Activated naive CD4-positive, alpha-beta T cell treated with anti-CD3 and anti-CD28 coated beads, Interleukin-2, amount 50 U/mL, for 24 hours (primary cell): ENCODE results near the gene MCTP1.
"Not testable (repeated sequence)": the region's sequence is repeated elsewhere in the genome, so short reads cannot be mapped to it uniquely, and the experiment has no call there.

Experiments used
- H3K27ac Mint-ChIP-seq: one replicate; pipeline ENCODE4 v1.8.0; 2021; ENCODE audit warnings: mild to moderate bottlenecking, mixed read lengths
- H3K27me3 Mint-ChIP-seq: one replicate; pipeline ENCODE4 v1.8.0; 2021; ENCODE audit warnings: mixed read lengths
- H3K36me3 Mint-ChIP-seq: one replicate; pipeline ENCODE4 v1.8.0; 2021; ENCODE audit warnings: mixed read lengths
- H3K4me1 Mint-ChIP-seq: one replicate; pipeline ENCODE4 v1.8.0; 2021; ENCODE audit warnings: mixed read lengths
- H3K4me3 Mint-ChIP-seq: one replicate; pipeline ENCODE4 v1.8.0; 2021; ENCODE audit warnings: mild to moderate bottlenecking, mixed read lengths
- H3K9me3 Mint-ChIP-seq: one replicate; pipeline ENCODE4 v1.8.0; 2021; ENCODE audit warnings: mixed read lengths

The MCTP1 gene

DNA sequence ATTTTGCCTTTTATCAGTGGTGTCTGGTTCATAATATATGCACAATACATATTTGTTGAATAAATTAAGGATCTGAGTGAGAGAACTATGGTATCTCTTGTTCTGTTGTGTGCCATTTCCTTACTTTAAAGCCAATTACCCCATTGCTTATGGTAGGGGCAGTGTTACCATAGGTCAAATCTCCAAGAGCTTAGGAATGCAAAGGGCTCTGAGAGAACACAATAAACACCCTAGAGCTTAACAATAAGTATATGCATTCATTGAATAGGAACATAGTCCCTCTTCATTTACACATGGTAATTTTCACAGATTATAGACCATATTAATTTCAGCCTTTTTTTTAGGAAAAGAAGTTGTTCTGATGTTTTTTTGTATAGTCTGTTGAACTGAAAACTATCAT lies 112.2 kb downstream of the MCTP1 start:
- Mint-ChIP-seq H3K4me1 (no peaks in the 10 kb centered on the region), H3K4me3 (no peak overlapping the region), H3K36me3 (no peaks in the 10 kb centered on the region), H3K9me3 (peaks cover 8% of the 10 kb centered on the region), H3K27me3 (no peaks in the 10 kb centered on the region), H3K27ac (no peak overlapping the region)

DNA sequence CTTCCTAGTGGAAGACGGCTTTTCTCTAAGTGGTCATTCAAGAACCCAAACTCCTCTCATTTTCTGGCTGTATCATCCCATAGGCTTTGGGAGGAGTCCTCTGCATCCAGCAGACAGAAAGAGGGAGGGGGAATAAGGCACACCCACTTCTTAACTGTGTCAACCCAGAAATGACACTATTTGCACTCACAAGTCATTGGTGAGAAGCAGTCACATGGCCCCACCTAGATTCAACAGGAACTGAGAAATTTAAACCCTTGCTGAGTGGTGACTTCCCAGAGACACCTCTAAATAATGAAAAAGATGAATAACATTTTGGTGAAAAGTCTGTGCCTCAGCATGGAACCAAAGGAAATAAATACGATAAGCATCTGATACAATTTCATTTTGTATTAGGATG lies 120.0 kb downstream of the MCTP1 start:
- Mint-ChIP-seq H3K27me3 (peaks cover 3% of the 10 kb centered on the region), H3K36me3 (no peaks in the 10 kb centered on the region), H3K27ac (no peak overlapping the region), H3K4me3 (no peak overlapping the region), H3K9me3 (no peaks in the 10 kb centered on the region), H3K4me1 (no peaks in the 10 kb centered on the region)

DNA sequence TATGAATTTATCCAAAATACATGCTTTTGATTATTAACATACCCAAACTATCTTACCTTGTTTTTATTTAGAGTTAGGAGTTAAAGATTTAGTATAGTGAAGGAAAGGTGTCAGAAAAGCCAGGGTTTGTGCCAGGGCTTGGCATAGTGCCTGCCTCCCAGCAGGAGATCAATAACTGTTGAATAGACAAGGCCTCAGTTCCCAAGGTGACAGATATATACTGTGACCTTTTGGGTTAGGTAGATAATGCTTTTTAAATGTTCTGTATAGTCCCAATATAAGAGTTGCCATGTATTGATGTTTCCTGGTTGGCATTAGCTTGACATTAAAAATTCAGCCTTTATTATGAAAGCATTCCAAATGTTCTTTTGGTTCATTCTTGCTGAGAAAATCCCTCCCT lies 121.8 kb downstream of the MCTP1 start:
- Mint-ChIP-seq H3K4me1 (no peaks in the 10 kb centered on the region), H3K36me3 (no peaks in the 10 kb centered on the region), H3K9me3 (no peaks in the 10 kb centered on the region), H3K27ac (no peak overlapping the region), H3K4me3 (no peak overlapping the region), H3K27me3 (peaks cover 3% of the 10 kb centered on the region)

GRCh38 chr5:95162231-95162992 lies 122.5 kb downstream of the MCTP1 start:
- Mint-ChIP-seq H3K27me3 (peaks cover 3% of the 10 kb centered on the region), H3K4me3 (no peak overlapping the region), H3K27ac (no peak overlapping the region), H3K36me3 (no peaks in the 10 kb centered on the region), H3K4me1 (no peaks in the 10 kb centered on the region), H3K9me3 (no peaks in the 10 kb centered on the region)

DNA sequence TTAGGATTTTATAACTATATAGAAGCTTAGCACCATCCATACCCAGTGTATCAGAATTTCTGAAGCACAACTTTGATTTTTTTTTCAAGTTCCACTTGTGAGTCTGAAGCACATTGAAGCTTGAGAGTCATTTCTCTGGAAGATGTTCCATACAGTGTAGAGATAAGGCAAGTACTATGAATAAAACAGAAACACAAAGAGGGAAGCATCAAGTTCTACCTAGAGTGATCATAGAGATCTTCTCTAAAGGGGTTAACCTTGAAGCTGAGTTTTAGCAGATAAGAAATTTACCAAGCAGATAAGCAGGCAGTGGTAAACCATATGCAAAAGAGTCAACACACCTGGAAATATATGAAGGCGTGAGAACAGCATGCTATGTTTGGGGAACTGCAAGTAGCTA lies 125.3 kb downstream of the MCTP1 start:
- no peaks in the 10 kb centered on the region for H3K36me3 Mint-ChIP-seq
- H3K27ac Mint-ChIP-seq, result no peak overlapping the region
- H3K9me3 Mint-ChIP-seq, result no peaks in the 10 kb centered on the region
- H3K4me3 Mint-ChIP-seq, result no peak overlapping the region
- H3K27me3 Mint-ChIP-seq, result peaks cover 2% of the 10 kb centered on the region
- no peaks in the 10 kb centered on the region for H3K4me1 Mint-ChIP-seq

GRCh38 chr5:95155888-95156287 lies 129.0 kb downstream of the MCTP1 start:
- Mint-ChIP-seq H3K27ac (no peak overlapping the region), H3K4me1 (no peaks in the 10 kb centered on the region), H3K9me3 (no peaks in the 10 kb centered on the region), H3K36me3 (no peaks in the 10 kb centered on the region), H3K4me3 (no peak overlapping the region), H3K27me3 (peaks cover 2% of the 10 kb centered on the region)

- no peak overlapping the region for H3K4me3 Mint-ChIP-seq
- H3K4me1 Mint-ChIP-seq, result no peaks in the 10 kb centered on the region
- peaks cover 2% of the 10 kb centered on the region for H3K27me3 Mint-ChIP-seq
- no peaks in the 10 kb centered on the region for H3K9me3 Mint-ChIP-seq
- no peak overlapping the region for H3K27ac Mint-ChIP-seq
- no peaks in the 10 kb centered on the region for H3K36me3 Mint-ChIP-seq
Observed at GRCh38 chr5:95153511-95153910, 131.4 kb downstream of the MCTP1 start.

DNA sequence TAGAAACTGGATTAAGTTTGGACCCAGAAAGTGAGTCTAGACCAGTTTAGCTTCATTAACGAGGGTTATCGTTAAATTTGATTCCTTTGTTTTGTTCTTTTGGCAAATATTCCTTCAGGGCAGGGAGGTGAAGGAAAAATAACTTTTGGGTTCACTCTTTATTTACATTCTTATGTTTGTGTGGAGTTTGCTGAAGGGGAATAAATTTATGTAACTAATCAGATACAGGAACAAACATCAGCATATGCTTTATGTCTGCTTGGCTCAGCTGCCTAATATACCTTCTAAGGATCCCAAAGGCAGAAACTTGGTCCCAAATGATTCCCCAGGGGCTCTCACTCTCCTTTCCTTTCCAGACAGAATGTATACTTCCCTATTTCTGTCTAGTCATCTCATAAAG lies 132.4 kb downstream of the MCTP1 start:
- H3K36me3 Mint-ChIP-seq, result no peaks in the 10 kb centered on the region
- H3K9me3 Mint-ChIP-seq, result peaks cover 10% of the 10 kb centered on the region
- H3K4me3 Mint-ChIP-seq, result no peak overlapping the region
- no peaks in the 10 kb centered on the region for H3K4me1 Mint-ChIP-seq
- H3K27me3 Mint-ChIP-seq, result peaks cover 2% of the 10 kb centered on the region
- H3K27ac Mint-ChIP-seq, result no peak overlapping the region

DNA sequence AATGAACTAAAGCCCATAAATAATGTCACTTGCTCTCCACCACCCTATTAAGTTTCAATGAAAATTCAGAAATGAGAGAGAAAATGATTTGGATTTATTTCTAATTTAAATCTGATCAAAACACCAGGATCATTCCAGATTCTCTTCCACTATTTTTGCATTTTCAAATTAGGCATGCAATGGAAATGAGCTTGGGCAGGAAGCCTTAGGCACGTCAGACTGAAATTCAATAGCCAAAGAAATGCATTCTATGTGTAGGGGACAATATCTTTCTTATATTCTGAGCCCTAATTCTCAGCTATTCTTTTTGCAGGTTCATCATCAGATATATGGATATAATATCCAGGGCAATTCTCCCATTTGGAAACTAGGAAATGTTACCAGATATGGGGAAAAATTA lies 132.8 kb downstream of the MCTP1 start:
- Mint-ChIP-seq H3K4me3 (no peak overlapping the region), H3K9me3 (peaks cover 11% of the 10 kb centered on the region), H3K27ac (no peak overlapping the region), H3K27me3 (peaks cover 2% of the 10 kb centered on the region), H3K36me3 (no peaks in the 10 kb centered on the region), H3K4me1 (no peaks in the 10 kb centered on the region)

GRCh38 chr5:95151694-95152093 lies 133.2 kb downstream of the MCTP1 start:
- no peak overlapping the region for H3K4me3 Mint-ChIP-seq
- no peaks in the 10 kb centered on the region for H3K36me3 Mint-ChIP-seq
- H3K27ac Mint-ChIP-seq, result peak overlapping the region; percentile 30
- H3K4me1 Mint-ChIP-seq, result no peaks in the 10 kb centered on the region
- H3K27me3 Mint-ChIP-seq, result peaks cover 2% of the 10 kb centered on the region
- peaks cover 11% of the 10 kb centered on the region for H3K9me3 Mint-ChIP-seq

DNA sequence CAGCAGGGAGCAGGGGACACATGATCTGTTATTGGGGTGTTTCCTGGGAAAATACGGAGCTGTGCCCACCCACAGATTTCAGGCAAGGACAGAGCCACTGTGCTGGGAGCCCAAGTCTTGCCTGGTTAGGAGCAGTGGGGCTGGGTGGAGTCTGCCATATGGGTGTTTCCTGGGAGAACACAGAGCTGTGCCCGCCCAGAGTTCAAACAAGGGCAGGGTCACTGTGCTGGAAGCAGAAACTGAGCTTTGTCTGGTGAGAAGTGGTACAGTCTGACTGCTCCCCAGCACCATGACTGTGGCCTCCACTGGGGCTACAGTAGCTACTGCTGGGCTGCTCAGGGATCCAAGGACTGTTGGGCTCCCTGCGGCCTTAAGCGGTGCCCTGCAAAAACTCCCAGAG lies 135.5 kb downstream of the MCTP1 start:
- no peaks in the 10 kb centered on the region for H3K36me3 Mint-ChIP-seq
- no peaks in the 10 kb centered on the region for H3K4me1 Mint-ChIP-seq

GRCh38 chr5:95148453-95148852 lies 136.4 kb downstream of the MCTP1 start:
- peaks cover 11% of the 10 kb centered on the region for H3K9me3 Mint-ChIP-seq
- H3K36me3 Mint-ChIP-seq, result no peaks in the 10 kb centered on the region
- H3K4me1 Mint-ChIP-seq, result no peaks in the 10 kb centered on the region

More for the DNA sequence above, 135.5 kb downstream of the MCTP1 start:
- H3K27me3 Mint-ChIP-seq, result no peaks in the 10 kb centered on the region
- H3K4me3 Mint-ChIP-seq, result no peak overlapping the region
- H3K9me3 Mint-ChIP-seq, result peaks cover 11% of the 10 kb centered on the region
- H3K27ac Mint-ChIP-seq, result no peak overlapping the region

DNA sequence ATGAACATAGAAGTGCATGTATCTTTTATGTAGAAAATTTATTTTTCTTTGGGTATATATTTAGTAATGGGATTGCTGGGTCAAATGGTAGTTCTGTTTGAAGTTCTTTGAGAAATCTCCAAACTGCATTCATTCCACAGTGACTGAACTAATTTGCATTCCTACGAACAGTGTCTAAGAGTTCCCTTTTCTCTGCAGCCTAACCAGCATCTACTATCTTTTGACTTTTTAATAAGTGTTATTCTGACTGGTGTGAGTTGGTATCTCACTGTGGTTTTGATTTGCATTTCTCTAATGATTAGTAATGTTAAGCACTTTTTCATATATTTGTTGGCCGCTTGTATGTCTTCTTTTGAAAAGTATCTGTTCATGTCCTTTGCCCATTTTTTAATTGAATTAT lies 141.0 kb downstream of the MCTP1 start:
- not testable (repeated sequence) for H3K27ac Mint-ChIP-seq, H3K27me3 Mint-ChIP-seq, H3K36me3 Mint-ChIP-seq, H3K4me3 Mint-ChIP-seq, H3K4me1 Mint-ChIP-seq
- H3K9me3 Mint-ChIP-seq, result peaks cover 11% of the 10 kb centered on the region

More at GRCh38 chr5:95148453-95148852, 136.4 kb downstream of the MCTP1 start:
- Mint-ChIP-seq H3K4me3 (no peak overlapping the region), H3K27me3 (no peaks in the 10 kb centered on the region), H3K27ac (no peak overlapping the region)

DNA sequence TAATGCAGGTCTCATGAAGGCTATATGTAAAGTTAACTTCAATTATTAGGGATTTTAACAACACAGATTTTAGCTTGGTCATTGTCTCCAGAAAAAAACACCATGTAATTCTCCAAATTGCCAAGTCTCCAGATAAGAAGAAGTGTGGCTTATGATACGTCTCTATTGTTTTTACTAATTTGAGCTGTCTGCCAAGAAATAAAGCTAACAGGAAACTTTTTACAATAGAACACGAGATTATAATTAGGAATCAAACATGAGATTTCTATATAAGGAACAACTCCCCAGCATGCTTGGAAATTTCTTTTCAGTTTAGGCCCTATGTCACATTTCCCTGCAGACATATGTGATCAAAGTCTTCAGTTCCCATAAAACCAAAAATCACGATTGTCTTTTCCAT lies 142.7 kb downstream of the MCTP1 start:
- Mint-ChIP-seq H3K36me3 (no peaks in the 10 kb centered on the region), H3K27ac (no peak overlapping the region), H3K9me3 (no peaks in the 10 kb centered on the region), H3K4me3 (no peak overlapping the region), H3K4me1 (no peaks in the 10 kb centered on the region), H3K27me3 (no peaks in the 10 kb centered on the region)

- Mint-ChIP-seq H3K4me1 (no peaks in the 10 kb centered on the region), H3K4me3 (no peak overlapping the region), H3K27me3 (no peaks in the 10 kb centered on the region), H3K27ac (no peak overlapping the region), H3K9me3 (no peaks in the 10 kb centered on the region), H3K36me3 (no peaks in the 10 kb centered on the region)
Observed at GRCh38 chr5:95141141-95141540, 143.8 kb downstream of the MCTP1 start.

DNA sequence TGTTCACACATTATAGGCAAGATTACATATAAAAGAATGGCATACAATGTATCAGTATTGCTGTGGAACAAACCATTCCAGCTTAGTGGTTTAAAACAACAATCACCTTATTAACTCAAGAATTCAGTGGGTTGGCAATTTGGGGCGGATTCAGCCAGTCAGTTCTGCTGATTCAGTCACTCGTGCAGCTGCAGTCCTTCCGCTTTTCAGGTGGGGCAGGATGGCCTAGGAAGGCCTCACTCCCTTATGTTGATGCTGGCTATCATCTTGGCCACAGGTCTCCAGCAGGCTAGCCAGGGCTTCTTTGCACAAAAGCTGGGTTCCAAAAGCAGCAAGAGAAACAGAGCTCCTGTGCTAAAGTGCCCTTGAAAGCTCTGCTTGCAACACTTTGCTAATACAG lies 150.6 kb downstream of the MCTP1 start:
- Mint-ChIP-seq H3K9me3 (no peaks in the 10 kb centered on the region), H3K27ac (no peak overlapping the region), H3K27me3 (no peaks in the 10 kb centered on the region), H3K4me3 (no peak overlapping the region), H3K36me3 (no peaks in the 10 kb centered on the region), H3K4me1 (no peaks in the 10 kb centered on the region)

- Mint-ChIP-seq H3K27me3 (no peaks in the 10 kb centered on the region), H3K36me3 (no peaks in the 10 kb centered on the region), H3K4me3 (no peak overlapping the region), H3K9me3 (no peaks in the 10 kb centered on the region), H3K27ac (no peak overlapping the region), H3K4me1 (no peaks in the 10 kb centered on the region)
Observed at GRCh38 chr5:95132096-95132495, 152.8 kb downstream of the MCTP1 start.
